PC-3 (cell line): ENCODE data around the gene DIAPH2.

Experiments
- EZH2 ChIP-seq: fragments of 300-600 bp; sonication (generic); IDR thresholded peaks from one replicate; pipeline ENCODE4 v1.6.1; 2017; ENCODE audit warnings: antibody characterized with exemption, mild to moderate bottlenecking, low read length; ENCODE audit not compliant: unreplicated experiment
- EZH2phosphoT487 ChIP-seq: fragments of 300-600 bp; sonication (generic); IDR thresholded peaks from 2 replicates; pipeline ENCODE4 v1.6.1; 2018; ENCODE audit warnings: mild to moderate bottlenecking, antibody characterized with exemption, low read length, borderline replicate concordance
- TF ChIP-seq, protein P1 (sequence below): fragments of 300-600 bp; sonication (generic); conservative IDR thresholded peaks from 2 replicates; pipeline ENCODE4 v1.5.1; 2017; ENCODE audit warnings: antibody characterized with exemption, low read depth, mild to moderate bottlenecking, low read length

DNA sequence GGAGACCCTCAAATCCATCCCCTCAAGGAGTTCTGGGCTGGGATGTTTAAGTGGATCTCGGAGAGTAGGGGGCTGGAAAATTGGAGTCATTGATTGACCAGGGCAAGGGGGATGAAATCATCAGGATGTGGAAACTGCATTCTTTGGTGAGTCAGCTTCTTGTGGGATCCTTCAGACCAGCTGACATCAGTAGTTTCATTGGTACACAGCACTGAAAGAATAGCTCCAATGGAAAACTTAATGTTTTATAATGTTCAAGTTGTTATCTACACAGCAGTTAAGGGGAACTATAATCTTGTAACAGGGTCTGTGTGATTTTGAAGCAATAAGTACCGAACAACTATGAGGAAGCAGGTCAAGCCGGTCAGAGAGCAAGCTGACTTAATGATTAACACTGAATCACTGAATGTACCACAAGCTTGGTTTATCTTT is 705.1 kb downstream of the DIAPH2 start:
- TF ChIP-seq EZH2 = no peak
- TF ChIP-seq, protein P1, sequence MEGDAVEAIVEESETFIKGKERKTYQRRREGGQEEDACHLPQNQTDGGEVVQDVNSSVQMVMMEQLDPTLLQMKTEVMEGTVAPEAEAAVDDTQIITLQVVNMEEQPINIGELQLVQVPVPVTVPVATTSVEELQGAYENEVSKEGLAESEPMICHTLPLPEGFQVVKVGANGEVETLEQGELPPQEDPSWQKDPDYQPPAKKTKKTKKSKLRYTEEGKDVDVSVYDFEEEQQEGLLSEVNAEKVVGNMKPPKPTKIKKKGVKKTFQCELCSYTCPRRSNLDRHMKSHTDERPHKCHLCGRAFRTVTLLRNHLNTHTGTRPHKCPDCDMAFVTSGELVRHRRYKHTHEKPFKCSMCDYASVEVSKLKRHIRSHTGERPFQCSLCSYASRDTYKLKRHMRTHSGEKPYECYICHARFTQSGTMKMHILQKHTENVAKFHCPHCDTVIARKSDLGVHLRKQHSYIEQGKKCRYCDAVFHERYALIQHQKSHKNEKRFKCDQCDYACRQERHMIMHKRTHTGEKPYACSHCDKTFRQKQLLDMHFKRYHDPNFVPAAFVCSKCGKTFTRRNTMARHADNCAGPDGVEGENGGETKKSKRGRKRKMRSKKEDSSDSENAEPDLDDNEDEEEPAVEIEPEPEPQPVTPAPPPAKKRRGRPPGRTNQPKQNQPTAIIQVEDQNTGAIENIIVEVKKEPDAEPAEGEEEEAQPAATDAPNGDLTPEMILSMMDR = no peak
- TF ChIP-seq EZH2phosphoT487 = no peak
